NCI-H1092 (cell line): ENCODE measurements around the gene KCNB1.

Source experiments
- DNase-seq: peaks from one replicate; lab custom pipeline; 2025; lab: John Stamatoyannopoulos, UW

KCNB1 gene

DNA sequence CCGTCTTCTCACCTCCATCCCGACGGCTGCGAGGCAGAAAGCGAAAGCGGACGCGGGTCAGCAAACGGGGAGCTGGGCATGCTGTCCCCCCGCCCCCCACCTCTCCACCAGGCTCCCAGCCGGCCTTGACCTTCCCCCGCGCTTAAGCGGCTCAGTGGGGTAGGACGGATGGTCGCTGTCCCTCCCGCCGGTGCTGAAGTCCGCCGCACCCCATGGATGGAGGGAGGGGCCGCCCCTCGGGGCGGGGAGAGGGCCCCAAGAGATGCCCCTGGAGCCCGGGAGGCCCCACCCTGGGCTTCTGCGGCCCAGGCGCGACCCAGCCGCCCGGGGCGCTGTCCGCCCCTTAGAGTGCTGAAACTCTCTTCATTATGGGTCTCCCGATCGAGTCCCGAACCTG lies at the start of gene KCNB1:
Gene KCNB1, minus strand, starts transcription at position 48 of the 397 bp plus-strand sequence. CDS start 188 bp downstream, outside the sequence.
- no peak for DNase-seq

GRCh38 chr20:49529470-49529869 lies 47.0 kb upstream of the KCNB1 start:
- no peak for DNase-seq

DNA sequence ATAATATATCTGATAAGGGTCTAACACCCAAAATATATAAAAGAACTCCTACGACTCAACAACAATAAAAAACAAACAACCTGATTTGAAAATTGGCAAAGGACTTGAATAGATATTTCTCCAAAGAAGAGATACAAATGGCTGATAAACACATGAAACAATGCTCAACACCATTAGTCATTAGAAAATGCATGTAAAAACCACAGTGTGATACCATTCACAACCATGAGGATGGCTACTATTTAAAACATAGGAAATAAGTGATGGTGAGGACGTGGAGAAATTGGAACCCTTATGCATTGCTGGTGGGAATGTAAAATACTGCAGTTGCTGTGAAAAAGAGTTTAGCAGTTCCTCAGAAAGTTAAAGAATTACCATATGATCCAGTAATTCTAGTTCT lies 44.1 kb upstream of the KCNB1 start:
- DNase-seq = no peak

DNA sequence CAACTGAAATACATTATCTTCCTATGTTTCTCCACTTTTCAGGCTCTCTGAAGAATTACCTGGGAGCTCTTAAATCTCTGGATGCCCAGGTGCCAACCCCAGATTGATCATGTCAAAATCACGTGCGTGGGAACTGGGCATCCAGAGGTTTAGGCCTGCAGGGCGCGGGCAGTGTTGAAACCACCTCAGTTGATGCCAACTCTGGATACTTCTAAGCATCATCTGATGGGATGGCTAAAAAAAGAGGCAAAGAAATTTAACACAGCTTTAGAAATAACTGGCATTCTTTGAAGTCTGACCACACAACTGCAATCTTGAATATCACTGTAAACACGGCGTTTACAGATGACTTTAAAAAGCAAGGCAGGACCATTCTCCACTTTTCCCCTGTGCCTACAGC lies 43.6 kb upstream of the KCNB1 start:
- no peak for DNase-seq

DNA sequence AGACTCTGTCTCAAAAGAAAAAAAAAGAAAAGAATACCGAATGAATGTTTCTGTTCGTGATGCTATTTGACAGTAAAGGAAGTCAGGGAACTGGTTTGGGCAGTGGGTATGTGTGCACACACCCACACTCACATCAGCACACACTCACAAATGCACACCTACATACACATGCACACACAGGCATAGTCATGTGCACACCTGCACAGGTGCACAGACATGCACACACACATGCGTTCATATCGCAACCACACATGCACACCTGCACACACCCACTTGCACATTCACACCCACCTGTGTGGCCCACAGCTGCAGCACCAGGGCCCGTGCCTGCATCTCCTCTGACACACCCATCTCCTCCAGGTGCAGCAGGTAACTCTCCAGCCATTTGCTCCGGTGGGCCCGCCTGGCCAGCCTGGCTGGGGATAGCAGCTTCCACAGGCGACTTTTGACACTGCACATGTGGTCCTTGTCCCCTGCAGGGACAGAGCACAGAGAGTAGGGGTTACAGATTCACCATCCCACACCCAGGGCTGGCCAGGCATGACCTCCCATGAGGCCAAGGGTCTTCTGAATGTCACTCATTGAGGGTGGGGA lies 41.4 kb upstream of the KCNB1 start:
- no peak for DNase-seq

GRCh38 chr20:49521356-49521755 lies 38.9 kb upstream of the KCNB1 start:
- DNase-seq = no peak

GRCh38 chr20:49519777-49520359 lies 37.4 kb upstream of the KCNB1 start:
- no peak for DNase-seq

GRCh38 chr20:49519212-49519712 lies 36.8 kb upstream of the KCNB1 start:
- DNase-seq = no peak

DNA sequence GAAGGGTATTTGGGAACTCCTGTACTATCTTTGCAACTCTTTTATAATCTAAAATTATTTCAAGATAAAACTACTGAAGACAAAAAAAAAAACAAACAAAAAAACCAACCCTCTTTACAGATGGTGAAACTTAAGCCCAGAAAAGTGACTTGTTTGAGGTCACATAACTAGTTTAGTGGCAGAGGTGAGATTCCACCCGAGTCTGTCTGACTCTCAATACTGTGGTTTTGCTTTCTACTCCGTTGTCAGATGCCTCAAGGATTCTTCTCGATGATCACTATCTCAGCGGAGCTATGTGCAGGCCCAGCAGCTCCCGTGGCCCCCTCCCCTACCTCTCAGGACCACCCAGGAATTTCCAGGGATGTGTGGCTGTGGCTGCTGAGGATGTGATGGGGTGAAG lies 36.1 kb upstream of the KCNB1 start:
- DNase-seq = no peak

- DNase-seq = no peak
These were observed 35.3 kb upstream of the KCNB1 start for GRCh38 chr20:49517805-49518100.

- no peak for DNase-seq
These were observed 34.7 kb upstream of the KCNB1 start for GRCh38 chr20:49516916-49517804.

- DNase-seq = no peak
These were observed 33.1 kb upstream of the KCNB1 start for GRCh38 chr20:49515586-49515985.

- no peak for DNase-seq
These were observed 31.0 kb upstream of the KCNB1 start for GRCh38 chr20:49513517-49513916.

DNA sequence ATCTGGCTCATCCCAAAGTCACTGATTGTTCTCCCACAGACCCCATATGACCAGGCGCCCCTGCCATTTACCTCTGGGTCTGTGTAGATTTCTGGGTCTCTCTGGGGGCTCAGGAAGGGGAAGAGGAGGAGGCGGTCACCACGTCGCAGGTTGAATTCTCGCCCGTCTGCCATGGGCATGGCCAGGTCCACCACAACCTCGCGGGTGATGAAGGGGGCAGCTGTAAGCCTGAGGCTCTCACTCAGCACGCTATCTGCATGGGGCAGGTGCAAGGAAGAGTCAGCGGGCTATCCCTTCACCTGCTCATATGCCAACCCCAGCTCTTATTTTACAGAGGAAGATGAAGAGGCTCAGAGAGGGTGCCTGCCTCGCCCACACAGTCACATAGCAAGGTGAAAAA lies 30.5 kb upstream of the KCNB1 start:
- no peak for DNase-seq

- DNase-seq = no peak
These were observed 29.5 kb upstream of the KCNB1 start for GRCh38 chr20:49511788-49512525.

- DNase-seq = no peak
These were observed 28.2 kb upstream of the KCNB1 start for GRCh38 chr20:49510562-49511122.

- DNase-seq = peak; percentile 18
These were observed 26.1 kb upstream of the KCNB1 start for GRCh38 chr20:49508435-49509199.

- DNase-seq = no peak
These were observed 25.4 kb upstream of the KCNB1 start for GRCh38 chr20:49507741-49508434.

DNA sequence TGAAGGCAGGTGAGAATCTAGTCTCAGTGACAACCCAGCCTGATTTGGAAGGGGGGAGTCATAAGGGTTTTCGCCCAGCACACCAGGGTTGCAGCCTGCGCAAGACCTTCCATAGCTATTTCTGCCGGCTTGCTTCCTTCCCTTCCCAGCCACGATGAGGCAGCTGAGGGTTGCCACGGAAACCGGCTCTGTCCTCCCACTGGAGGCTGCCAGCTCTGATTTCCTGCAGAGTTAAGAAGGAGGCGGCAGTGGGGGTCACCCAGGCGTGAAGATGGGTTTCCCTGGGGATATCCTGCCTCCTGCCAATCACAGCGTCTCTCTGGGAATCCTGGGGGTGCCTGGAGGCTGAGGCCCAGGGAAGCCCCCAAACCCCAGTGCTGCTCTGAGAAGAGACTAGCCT lies 23.1 kb upstream of the KCNB1 start:
- DNase-seq = peak; percentile 65

DNA sequence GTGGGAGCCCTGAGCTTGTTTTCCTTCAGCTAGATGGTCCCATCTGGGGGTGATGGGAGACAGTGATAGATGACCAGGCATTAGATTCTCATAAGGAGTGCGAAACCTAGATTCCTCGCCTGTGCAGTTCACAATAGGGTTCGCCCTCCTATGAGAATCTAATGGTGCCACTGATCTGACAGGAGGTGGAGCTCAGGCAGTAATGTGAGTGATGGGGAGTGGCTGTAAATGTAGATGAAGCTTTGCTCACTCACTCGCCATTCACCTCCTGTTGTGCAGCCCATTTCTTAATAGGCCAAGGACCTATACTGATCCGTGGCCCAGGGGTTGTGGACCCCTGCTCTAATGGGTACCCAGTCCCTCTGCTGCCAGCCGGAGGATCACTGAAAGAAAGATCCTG lies 20.7 kb upstream of the KCNB1 start:
- DNase-seq = no peak

DNA sequence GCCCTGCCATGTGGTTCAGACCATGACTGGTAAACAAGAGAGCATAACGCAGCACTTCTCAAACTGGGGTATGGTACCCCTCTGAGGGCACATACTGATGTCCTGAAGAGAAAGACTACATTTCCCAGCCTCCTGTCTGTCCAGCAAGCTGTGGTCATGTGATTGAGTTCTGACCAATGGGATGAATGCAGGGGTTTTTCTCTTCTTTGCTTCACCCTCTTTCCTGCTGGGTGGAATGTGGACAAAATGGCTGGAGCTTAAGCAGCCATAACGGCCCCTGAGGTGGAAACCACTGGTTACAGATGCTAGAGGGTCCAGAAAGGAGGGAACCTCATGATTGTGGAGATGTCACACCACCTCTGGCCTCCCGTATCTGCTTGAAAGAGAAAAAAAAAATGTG lies 19.4 kb upstream of the KCNB1 start:
- no peak for DNase-seq
